HT1080 (cell line): ENCODE data around the gene ABI3. TPM values are rescaled to one million over a fixed set of nuclear protein-coding genes. Genes with fewer than 3 reads are reported as not detected.
"Not testable (repeated sequence)": the region's sequence is repeated elsewhere in the genome, so short reads cannot be mapped to it uniquely, and the experiment has no call there.

Source experiments
- DNase-seq: peaks from one replicate; pipeline ENCODE4 v3.0.0-alpha.2; 2015; ENCODE audit warnings: low read depth
- total RNA-seq: library from RNA; depleted of rRNA; stranded (reverse); fragments of >200 nt; shearing (Covaris generic); gene quantifications from 2 replicates; pipeline ENCODE4 v1.2.3, GENCODE V29; 2014; rRNA removed

ABI3 gene
- total RNA-seq, 1 experiment from 2014 or later, result 13.7 TPM

- no peak for DNase-seq
These were observed 39.5 kb downstream of the ABI3 start for GRCh38 chr17:49249890-49250522.

- peak; percentile 29 for DNase-seq
These were observed 41.7 kb downstream of the ABI3 start for GRCh38 chr17:49252148-49252695.

GRCh38 chr17:49254066-49254465 is 43.6 kb downstream of the ABI3 start:
- DNase-seq, result no peak

GRCh38 chr17:49255125-49255524 is 44.6 kb downstream of the ABI3 start:
- no peak for DNase-seq

- DNase-seq, result no peak
These were observed 47.9 kb downstream of the ABI3 start for GRCh38 chr17:49258394-49258793.

GRCh38 chr17:49259663-49260010 is 49.1 kb downstream of the ABI3 start:
- no peak for DNase-seq

GRCh38 chr17:49260011-49260816 is 49.7 kb downstream of the ABI3 start:
- DNase-seq, result peak; percentile 70

GRCh38 chr17:49260817-49261291 is 50.3 kb downstream of the ABI3 start:
- DNase-seq, result no peak

- DNase-seq, result not testable (repeated sequence)
These were observed 51.0 kb downstream of the ABI3 start for GRCh38 chr17:49261540-49261939.

GRCh38 chr17:49266233-49266632 is 55.7 kb downstream of the ABI3 start:
- DNase-seq, result no peak

GRCh38 chr17:49267912-49268311 is 57.4 kb downstream of the ABI3 start:
- no peak for DNase-seq

- no peak for DNase-seq
These were observed 58.8 kb downstream of the ABI3 start for GRCh38 chr17:49269356-49269755.

Other genes with a start within 250 kb of the ABI3 start
- not detected in 2 replicates for gene GIP, start 242.1 kb upstream of the ABI3 start, total RNA-seq
- 18.5 and 18.6 TPM in 2 replicates for gene IGF2BP1, start 213.3 kb upstream of the ABI3 start, total RNA-seq
- not detected in 2 replicates for gene B4GALNT2, start 77.9 kb upstream of the ABI3 start, total RNA-seq
- gene GNGT2, start 133 bp upstream of the ABI3 start, total RNA-seq, result 10.9 and 17.1 TPM in 2 replicates
- gene PHOSPHO1, start 20.1 kb downstream of the ABI3 start, total RNA-seq, result 0.47 TPM in 1 of 2 replicates, not detected in the other
- gene ZNF652, start 151.5 kb downstream of the ABI3 start, total RNA-seq, result 6.8 and 7.6 TPM in 2 replicates
- 245 and 256 TPM in 2 replicates for gene PHB1, start 204.2 kb downstream of the ABI3 start, total RNA-seq